ENCODE results near the gene HOXD9.

HOXD9 gene

GRCh38 chr2:176165370-176166050, 43.0 kb downstream of the HOXD9 start:
- Histone ChIP-seq H3K4me1 (ENCODE audit: control insufficient read depth in 1 of 2, insufficient read depth in 1 of 2, low read depth in 1 of 2, low read length in 1 of 2) (peaks cover 4 to 7% of the 10 kb centered on the region in 2 experiments), H3K27me3 (peaks cover 100% of the 10 kb centered on the region), H3K36me3 (no peaks in the 10 kb centered on the region), H3K4me3 (ENCODE audit: low read depth in 1 of 2, low read length in 1 of 2) (no peak overlapping the region), H3K9me3 (no peaks in the 10 kb centered on the region), H3K27ac (no peak overlapping the region)
- TF ChIP-seq CTCF (IDR thresholded peaks at IDR 0.05) = no peak

DNA sequence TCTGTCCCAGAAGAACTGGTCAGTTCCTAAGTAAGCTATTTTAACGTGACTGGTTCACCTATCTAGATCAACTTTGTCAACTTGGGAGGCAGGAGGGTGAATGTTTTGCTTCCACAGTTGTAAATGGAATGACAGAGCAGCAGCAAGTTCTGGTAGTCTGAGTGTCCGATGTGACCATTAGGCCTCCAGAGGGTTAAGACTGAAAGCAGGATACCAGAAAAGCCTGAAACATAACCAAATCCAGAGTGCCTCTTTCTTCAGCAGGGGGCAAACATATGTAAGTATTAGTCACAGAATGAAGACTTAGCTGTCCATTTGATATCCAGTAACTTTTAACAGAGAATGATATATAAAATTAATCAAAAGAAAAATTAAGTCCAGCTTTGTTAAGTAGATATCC, 43.8 kb downstream of the HOXD9 start:
- Histone ChIP-seq H3K27me3 (peaks cover 100% of the 10 kb centered on the region), H3K4me1 (ENCODE audit: control insufficient read depth in 1 of 2, insufficient read depth in 1 of 2, low read depth in 1 of 2, low read length in 1 of 2) (peaks cover 4 to 7% of the 10 kb centered on the region in 2 experiments), H3K9me3 (no peaks in the 10 kb centered on the region), H3K36me3 (no peaks in the 10 kb centered on the region), H3K27ac (no peak overlapping the region), H3K4me3 (ENCODE audit: low read depth in 1 of 2, low read length in 1 of 2) (no peak overlapping the region)
- TF ChIP-seq CTCF (IDR thresholded peaks at IDR 0.05) = no peak

DNA sequence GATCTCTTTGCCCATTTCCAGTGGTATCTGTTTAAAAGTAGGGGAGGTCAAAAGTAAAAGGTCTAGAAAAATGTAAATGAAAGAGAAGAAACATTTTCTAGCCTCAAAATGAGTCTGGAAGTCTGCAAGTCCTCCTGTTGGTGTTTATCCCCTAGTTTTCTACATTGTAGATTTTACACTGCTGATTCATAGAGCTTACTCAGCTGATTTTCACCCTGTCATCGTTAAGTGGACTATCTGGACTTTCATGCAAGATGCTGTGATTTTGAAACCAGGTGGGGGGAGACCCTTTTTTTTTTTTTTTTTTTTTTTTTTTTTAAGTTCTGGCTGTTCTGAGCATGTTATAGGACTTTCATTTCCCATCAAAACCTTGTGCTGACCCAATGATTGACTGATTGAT, 44.9 kb downstream of the HOXD9 start:
- no peak overlapping the region for H3K4me3 ChIP-seq (ENCODE audit: low read depth in 1 of 2, low read length in 1 of 2)
- H3K9me3 ChIP-seq = no peaks in the 10 kb centered on the region
- no peak for TF ChIP-seq CTCF (IDR thresholded peaks at IDR 0.05)
- H3K27me3 ChIP-seq = peaks cover 100% of the 10 kb centered on the region
- no peak overlapping the region for H3K27ac ChIP-seq
- H3K36me3 ChIP-seq = no peaks in the 10 kb centered on the region
- peaks cover 4 to 7% of the 10 kb centered on the region in 2 experiments for H3K4me1 ChIP-seq (ENCODE audit: control insufficient read depth in 1 of 2, insufficient read depth in 1 of 2, low read depth in 1 of 2, low read length in 1 of 2)

DNA sequence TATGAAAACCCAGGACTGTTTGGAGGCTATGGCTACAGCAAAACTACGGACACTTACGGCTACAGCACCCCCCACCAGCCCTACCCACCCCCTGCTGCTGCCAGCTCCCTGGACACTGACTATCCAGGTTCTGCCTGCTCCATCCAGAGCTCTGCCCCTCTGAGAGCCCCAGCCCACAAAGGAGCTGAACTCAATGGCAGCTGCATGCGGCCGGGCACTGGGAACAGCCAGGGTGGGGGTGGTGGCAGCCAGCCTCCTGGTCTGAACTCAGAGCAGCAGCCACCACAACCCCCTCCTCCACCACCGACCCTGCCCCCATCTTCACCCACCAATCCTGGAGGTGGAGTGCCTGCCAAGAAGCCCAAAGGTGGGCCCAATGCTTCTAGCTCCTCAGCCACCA, 46.7 kb downstream of the HOXD9 start:
- Histone ChIP-seq H3K36me3 (no peaks in the 10 kb centered on the region), H3K4me3 (ENCODE audit: low read depth in 1 of 2, low read length in 1 of 2) (no peak overlapping the region), H3K27me3 (peaks cover 100% of the 10 kb centered on the region), H3K27ac (no peak overlapping the region), H3K9me3 (no peaks in the 10 kb centered on the region), H3K4me1 (ENCODE audit: control insufficient read depth in 1 of 2, insufficient read depth in 1 of 2, low read depth in 1 of 2, low read length in 1 of 2) (peaks cover 4 to 7% of the 10 kb centered on the region in 2 experiments)
- TF ChIP-seq CTCF (IDR thresholded peaks at IDR 0.05) = no peak

DNA sequence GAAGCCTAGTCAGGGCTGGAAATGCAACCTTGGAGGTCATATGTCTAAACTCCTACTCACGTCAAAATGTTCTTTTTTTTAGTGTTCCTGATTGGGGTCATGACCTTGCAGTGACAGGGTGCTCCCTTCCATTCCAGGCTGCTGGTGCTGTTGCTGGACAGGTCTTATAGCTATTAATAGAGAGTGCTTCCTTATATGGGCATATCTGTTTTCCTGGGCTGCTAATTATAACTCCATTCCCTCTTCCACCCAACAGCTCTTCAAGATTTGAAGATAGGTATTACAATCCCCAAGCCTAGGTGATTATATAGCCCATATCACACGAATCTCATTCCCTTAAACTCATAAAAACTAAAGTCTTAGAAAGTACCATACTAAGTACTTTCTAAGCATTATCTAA, 47.2 kb downstream of the HOXD9 start:
- TF ChIP-seq CTCF (IDR thresholded peaks at IDR 0.05) = no peak
- Histone ChIP-seq H3K27me3 (peaks cover 100% of the 10 kb centered on the region), H3K36me3 (no peaks in the 10 kb centered on the region), H3K4me3 (ENCODE audit: low read depth in 1 of 2, low read length in 1 of 2) (no peak overlapping the region), H3K9me3 (no peaks in the 10 kb centered on the region), H3K4me1 (ENCODE audit: control insufficient read depth in 1 of 2, insufficient read depth in 1 of 2, low read depth in 1 of 2, low read length in 1 of 2) (peaks cover 4 to 7% of the 10 kb centered on the region in 2 experiments), H3K27ac (no peak overlapping the region)

All from neutrophil (primary cell).